Heart left ventricle (tissue), 16 donors: ENCODE data around the gene SUGP1. TPM values are rescaled to one million over a fixed set of nuclear protein-coding genes. Genes with fewer than 3 reads are reported as not detected.
A peak's percentile ranks its signal among the peaks of the same experiment; 100 is the strongest.

ENCODE experiments used
- ATAC-seq, 4 donors: fragments of 200-7000 bp; cut with Tn5 transposase; one replicate each; pipeline ENCODE4 v1.9.1; 2020 to 2022; ENCODE audit warnings: moderate library complexity in 4 of 4, mild to moderate bottlenecking in 3 of 4, moderate number of reproducible peaks in 1 of 4
- DNase-seq, 5 donors: peaks; one replicate each; pipeline ENCODE4 v3.0.0-alpha.2; 2020
- H3K27ac ChIP-seq, 12 donors: fragments of 200-600 bp; sonication (generic) in 4 of 12; one replicate each; pipeline versions ENCODE4 v1.5.0 to v1.8.0; 2016 to 2022; ENCODE audit warnings: mild to moderate bottlenecking in 2 of 12
- H3K27me3 ChIP-seq, 9 donors: fragments of 200-600 bp; sonication (generic) in 2 of 9; one replicate each; pipeline versions ENCODE4 v1.5.1 to v1.8.0; 2016 to 2022; ENCODE audit warnings: mild to moderate bottlenecking in 3 of 9
- H3K36me3 ChIP-seq, 9 donors: fragments of 200-600 bp; sonication (generic) in 2 of 9; one replicate each; pipeline versions ENCODE4 v1.5.0 to v1.8.0; 2018 to 2022; ENCODE audit warnings: mild to moderate bottlenecking in 2 of 9
- H3K4me1 ChIP-seq, 12 donors: fragments of 200-600 bp; sonication (generic) in 4 of 12; one replicate each; pipeline versions ENCODE4 v1.5.0 to v1.8.0; 2016 to 2022; ENCODE audit warnings: mild to moderate bottlenecking in 3 of 12
- H3K4me3 ChIP-seq, 12 donors: fragments of 200-600 bp; sonication (generic) in 4 of 12; one replicate each; pipeline versions ENCODE4 v1.5.0 to v1.8.0; 2017 to 2022; ENCODE audit warnings: mild to moderate bottlenecking in 9 of 12, moderate library complexity in 4 of 12
- H3K9me3 ChIP-seq, 12 donors: fragments of 200-600 bp; sonication (generic) in 4 of 12; one replicate each; pipeline versions ENCODE4 v1.5.0 to v1.8.0; 2016 to 2022; ENCODE audit warnings: mild to moderate bottlenecking in 1 of 12
- CTCF ChIP-seq, 12 donors: fragments of 200-600 bp; sonication (generic) in 4 of 12; IDR thresholded peaks; one replicate each; pipeline versions ENCODE4 v1.5.0 to v1.8.0; 2018 to 2022; ENCODE audit warnings: antibody characterized with exemption in 12 of 12, mild to moderate bottlenecking in 5 of 12
- POLR2A ChIP-seq, 2 donors: fragments of 450-650 bp; IDR thresholded peaks; one replicate each; pipeline ENCODE4 v1.6.1; 2017; ENCODE audit warnings: antibody characterized with exemption in 2 of 2, mild to moderate bottlenecking in 2 of 2, moderate library complexity in 2 of 2
- WGBS, 4 donors: extraction: QIAGEN DNeasy Blood & Tissue Kit in 2 of 4; methylation state at CpG; one replicate each; pipeline versions ENCODE4 v1.1.5 to v1.1.7; 2013 to 2018; 5-methylcytosine and 5-hydroxymethylcytosine counted together
- intact Hi-C, 10 donors: fragments of 100-400 bp; cut with DNase I; formaldehyde crosslinking; loops; one replicate each; pipeline versions ENCODE4 v1.11.1 to v1.14.2; 2022
- polyA plus RNA-seq, 2 donors: library from polyadenylated mRNA; stranded (reverse); fragments of 200-250 nt; gene quantifications; one replicate each; pipeline ENCODE4 v1.2.3, GENCODE V29; 2013
- total RNA-seq, 9 donors: library from RNA; depleted of rRNA in 2 of 9; stranded (reverse); fragments of >200 nt in 2 of 9; fragmentation: NEBNext Ultra II Directional in 3 of 9; extraction: Animal tissue kit (Norgen Biotek cat#: 25700) in 3 of 9; gene quantifications; one replicate each; pipeline versions ENCODE4 v1.1.0 to v1.2.4, GENCODE V29; 2016 to 2023
- donor health status: ischemic (EF 13 %, LVEDD 7.1; RV severe dilation, severe dysfunction).
- donor health status: healthy with polysubstance abuse.
- donor health status: DM: no; HTN: yes; CAD: no.
- donor health status: DM: no; HTN: no; CAD: no.
- donor health status: ischemic (EF 25% LVEDD 6.9; RV normal size, moderate dysfunction).
- donor health status: ischemic (EF 25% LVEDD 5.7; RV mildly dilated, moderate dysfunction).
- donor health status: healthy.
- donor health status: DM: yes; HTN: yes; CAD: no.
- donor health status: ischemic (EF 35%, LVEDD 5.7; RV mildly dilated, moderate dysfunction).
- donor health status: nonischemic (EF 11% LVEDD 7.7; RV severe dilation, severe dysfunction).
- donor health status: DM: yes; HTN: yes; CAD: no.
- donor health status: PGD.
- donor health status: ischemic (EF 29% LVEDD 5.4; RV normal size, mild dysfunction).
- donor health status: nonischemic (EF 23%, LVEDD 6.1; RV moderate dilation, normal function).

Gene SUGP1
- total and polyA plus RNA-seq, 11 donors, result 28.7 to 53.4 (median 41.0) TPM

- TF ChIP-seq POLR2A (IDR thresholded peaks at IDR 0.05) (no peak), CTCF (IDR thresholded peaks at IDR 0.05) (no peak)
- Histone ChIP-seq H3K36me3 (peaks cover 0 to 100% (median 100%) of the 10 kb centered on the region in 9 donors), H3K27ac (no peak overlapping the region), H3K9me3 (no peaks in the 10 kb centered on the region), H3K4me3 (no peak overlapping the region), H3K4me1 (peaks cover 0 to 6% (median 0%) of the 10 kb centered on the region in 12 donors), H3K27me3 (no peaks in the 10 kb centered on the region)
- intact Hi-C loops, result loop anchor here in 3 of 10 donors (10.0 kb wide), 2 partner anchors 160 to 200 kb away; no protein-coding TSS in a partner anchor
- 79 to 89% (median 85%) methylated on average over 17 to 21 of the region's 21 CpGs for WGBS, 4 donors
- no peak for DNase-seq
- ATAC-seq, result no peak
These were observed 24.9 kb upstream of the SUGP1 start for GRCh38 chr19:19345232-19345631.

- 78 to 90% (median 87%) methylated on average over 14 of the region's 14 CpGs for WGBS, 4 donors
- intact Hi-C loops, result loop anchor here in 5 of 10 donors (5.0 to 10.0 kb wide), 3 partner anchors 159 to 199 kb away; no protein-coding TSS in a partner anchor
These were observed 23.5 kb upstream of the SUGP1 start for GRCh38 chr19:19343762-19344161.

GRCh38 chr19:19343016-19343362 lies 22.7 kb upstream of the SUGP1 start:
- peaks cover 5 to 100% (median 100%) of the 10 kb centered on the region in 9 donors for H3K36me3 ChIP-seq
- 64 to 83% (median 68%) methylated on average over 3 to 7 of the region's 7 CpGs for WGBS, 4 donors
- ATAC-seq (no peak), DNase-seq (no peak)
- intact Hi-C loops, result loop anchor here in 5 of 10 donors (5.0 to 10.0 kb wide), 3 partner anchors 158 to 198 kb away; no protein-coding TSS in a partner anchor
- no peaks in the 10 kb centered on the region for H3K9me3 ChIP-seq
- no peak overlapping the region for H3K4me3 ChIP-seq
- H3K27me3 ChIP-seq, result no peaks in the 10 kb centered on the region
- peaks cover 0 to 6% (median 0%) of the 10 kb centered on the region in 12 donors for H3K4me1 ChIP-seq
- H3K27ac ChIP-seq, result peak overlapping the region in 1 of 12 donors; percentile 38
- peak in 2 of 12 donors; percentile 2 to 34 for TF ChIP-seq CTCF (IDR thresholded peaks at IDR 0.05)
- TF ChIP-seq POLR2A (IDR thresholded peaks at IDR 0.05), result no peak

More at GRCh38 chr19:19343762-19344161, 23.5 kb upstream of the SUGP1 start:
- DNase-seq (no peak), ATAC-seq (peak in 1 of 4 donors; percentile 28)
- Histone ChIP-seq H3K9me3 (no peaks in the 10 kb centered on the region), H3K4me1 (peaks cover 0 to 6% (median 0%) of the 10 kb centered on the region in 12 donors), H3K4me3 (no peak overlapping the region), H3K36me3 (peaks cover 3 to 100% (median 100%) of the 10 kb centered on the region in 9 donors), H3K27me3 (no peaks in the 10 kb centered on the region), H3K27ac (no peak overlapping the region)
- TF ChIP-seq CTCF (IDR thresholded peaks at IDR 0.05) (no peak), POLR2A (IDR thresholded peaks at IDR 0.05) (no peak)

- Histone ChIP-seq H3K27me3 (no peaks in the 10 kb centered on the region), H3K4me1 (peaks cover 0 to 6% (median 0%) of the 10 kb centered on the region in 12 donors), H3K9me3 (no peaks in the 10 kb centered on the region), H3K36me3 (peaks cover 5 to 100% (median 100%) of the 10 kb centered on the region in 9 donors), H3K4me3 (no peak overlapping the region), H3K27ac (peak overlapping the region in 1 of 12 donors; percentile 38)
- intact Hi-C loops, result loop anchor here in 5 of 10 donors (5.0 to 10.0 kb wide), 3 partner anchors 158 to 198 kb away; no protein-coding TSS in a partner anchor
- TF ChIP-seq CTCF (IDR thresholded peaks at IDR 0.05) (peak; percentile 67 to 87 (median 78)), POLR2A (IDR thresholded peaks at IDR 0.05) (no peak)
- 56 to 89% (median 65%) methylated on average over 11 to 28 of the region's 28 CpGs for WGBS, 4 donors
- peak; percentile 39 to 76 (median 60) for DNase-seq
- peak; percentile 62 to 83 (median 76) for ATAC-seq
These were observed 22.0 kb upstream of the SUGP1 start for GRCh38 chr19:19342086-19343015.
